Measurements from ENCODE around the gene C14orf132. TPM values are rescaled to one million over a fixed set of nuclear protein-coding genes. Genes with fewer than 3 reads are reported as not detected.

The C14orf132 gene
- total RNA-seq, 1 experiment from 2014 or later, result 1.3 TPM

DNA sequence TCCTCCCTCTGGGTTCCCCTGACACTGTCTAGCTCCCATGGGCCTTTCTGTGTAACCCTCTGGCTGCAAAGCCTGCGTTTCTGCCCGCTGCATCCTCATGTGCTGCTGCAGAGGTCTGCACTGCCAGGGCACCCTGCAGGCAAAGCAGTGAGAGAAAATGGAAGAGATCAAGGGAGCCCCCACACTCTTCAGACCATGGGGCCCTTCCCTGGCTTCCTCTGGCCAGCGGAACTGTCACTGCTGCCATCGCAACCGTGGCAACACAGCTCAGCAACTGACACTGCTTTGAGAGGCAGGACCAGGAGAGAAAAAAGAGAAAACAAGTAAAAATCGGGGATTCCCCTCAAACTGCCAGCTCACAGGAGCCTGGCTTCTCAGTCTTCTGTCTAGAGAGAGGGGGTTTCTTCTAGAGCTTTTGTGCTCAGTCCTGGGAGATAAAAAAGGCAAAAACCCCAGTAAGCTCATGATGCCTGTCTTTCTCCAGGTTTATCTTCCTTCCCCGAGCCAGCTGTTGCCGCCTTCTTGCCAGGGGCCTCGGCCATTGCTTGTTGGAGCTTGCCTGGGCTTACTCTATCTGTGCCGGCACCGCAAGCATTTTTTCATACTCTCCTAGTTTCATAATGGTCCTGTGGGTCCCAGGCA, 38.9 kb downstream of the C14orf132 start:
- Mint-ChIP-seq H3K27me3 (ENCODE audit: unreplicated experiment) (peaks cover 20% of the 10 kb centered on the region), H3K27ac (ENCODE audit: unreplicated experiment) (no peak overlapping the region), H3K4me1 (ENCODE audit: low read depth, unreplicated experiment) (peaks cover 2% of the 10 kb centered on the region), H3K36me3 (ENCODE audit: insufficient read depth, unreplicated experiment) (no peaks in the 10 kb centered on the region), H3K9me3 (ENCODE audit: low read depth, unreplicated experiment) (no peaks in the 10 kb centered on the region), H3K4me3 (ENCODE audit: low read depth, unreplicated experiment) (no peak overlapping the region)
- intact Hi-C loops (cut with micrococcal nuclease; ENCODE audit: unreplicated experiment), result no loop called here
- CTCF ChIA-PET, result no interaction called here
- no TSS peak for BruUV-seq (replicated peaks)
- no peak for DNase-seq
- TF ChIP-seq, protein P1, sequence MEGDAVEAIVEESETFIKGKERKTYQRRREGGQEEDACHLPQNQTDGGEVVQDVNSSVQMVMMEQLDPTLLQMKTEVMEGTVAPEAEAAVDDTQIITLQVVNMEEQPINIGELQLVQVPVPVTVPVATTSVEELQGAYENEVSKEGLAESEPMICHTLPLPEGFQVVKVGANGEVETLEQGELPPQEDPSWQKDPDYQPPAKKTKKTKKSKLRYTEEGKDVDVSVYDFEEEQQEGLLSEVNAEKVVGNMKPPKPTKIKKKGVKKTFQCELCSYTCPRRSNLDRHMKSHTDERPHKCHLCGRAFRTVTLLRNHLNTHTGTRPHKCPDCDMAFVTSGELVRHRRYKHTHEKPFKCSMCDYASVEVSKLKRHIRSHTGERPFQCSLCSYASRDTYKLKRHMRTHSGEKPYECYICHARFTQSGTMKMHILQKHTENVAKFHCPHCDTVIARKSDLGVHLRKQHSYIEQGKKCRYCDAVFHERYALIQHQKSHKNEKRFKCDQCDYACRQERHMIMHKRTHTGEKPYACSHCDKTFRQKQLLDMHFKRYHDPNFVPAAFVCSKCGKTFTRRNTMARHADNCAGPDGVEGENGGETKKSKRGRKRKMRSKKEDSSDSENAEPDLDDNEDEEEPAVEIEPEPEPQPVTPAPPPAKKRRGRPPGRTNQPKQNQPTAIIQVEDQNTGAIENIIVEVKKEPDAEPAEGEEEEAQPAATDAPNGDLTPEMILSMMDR (IDR thresholded peaks at IDR 0.05; ENCODE audit: unreplicated experiment), result no peak

DNA sequence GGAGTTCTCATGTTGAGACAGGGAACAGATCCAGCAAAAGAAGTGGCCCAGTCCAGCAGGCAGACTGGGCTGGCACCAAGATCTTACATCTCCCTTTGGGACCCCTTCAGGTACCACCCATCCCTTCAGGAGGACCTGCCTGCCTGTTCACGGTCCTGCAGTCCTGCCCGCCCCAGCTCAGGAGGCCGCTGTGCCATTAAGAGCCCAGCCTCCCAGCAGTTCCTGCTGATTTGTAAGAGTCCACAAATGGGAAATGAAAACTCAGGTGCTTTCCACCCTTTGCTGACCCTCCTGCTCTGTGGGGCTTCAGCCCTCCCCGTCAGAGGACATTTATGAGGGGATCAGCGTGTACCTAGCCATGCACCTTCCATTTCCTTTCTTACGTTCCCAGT, 39.5 kb downstream of the C14orf132 start:
- no TSS peak for BruUV-seq (replicated peaks)
- Mint-ChIP-seq H3K27ac (ENCODE audit: unreplicated experiment) (no peak overlapping the region), H3K27me3 (ENCODE audit: unreplicated experiment) (peaks cover 20% of the 10 kb centered on the region), H3K36me3 (ENCODE audit: insufficient read depth, unreplicated experiment) (no peaks in the 10 kb centered on the region), H3K4me3 (ENCODE audit: low read depth, unreplicated experiment) (no peak overlapping the region), H3K4me1 (ENCODE audit: low read depth, unreplicated experiment) (peaks cover 8% of the 10 kb centered on the region), H3K9me3 (ENCODE audit: low read depth, unreplicated experiment) (no peaks in the 10 kb centered on the region)
- CTCF ChIA-PET, result no interaction called here
- DNase-seq, result no peak
- intact Hi-C loops (cut with micrococcal nuclease; ENCODE audit: unreplicated experiment), result no loop called here
- TF ChIP-seq, protein P1 (IDR thresholded peaks at IDR 0.05; ENCODE audit: unreplicated experiment), result no peak

DNA sequence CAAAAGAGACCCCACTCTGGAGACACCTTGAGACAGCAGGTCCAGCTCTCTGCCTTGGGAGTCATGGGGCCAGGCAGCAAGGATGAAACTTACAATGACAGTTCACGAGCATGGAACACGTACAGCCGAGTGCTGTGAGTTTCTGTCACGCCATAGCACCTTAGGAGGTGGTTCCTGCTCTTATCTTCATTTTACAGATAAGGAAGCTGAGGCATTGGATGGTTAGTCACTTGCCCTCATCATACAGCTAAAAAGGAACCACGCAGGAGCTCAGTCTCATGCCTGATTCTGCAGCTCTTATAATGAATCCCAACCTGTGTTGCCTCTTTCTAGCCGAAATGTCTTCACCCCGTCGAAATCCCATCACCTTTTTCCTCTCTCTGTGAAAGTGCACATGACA, 39.9 kb downstream of the C14orf132 start:
- BruUV-seq (replicated peaks), result no TSS peak
- no peak overlapping the region for H3K4me3 Mint-ChIP-seq (ENCODE audit: low read depth, unreplicated experiment)
- H3K4me1 Mint-ChIP-seq (ENCODE audit: low read depth, unreplicated experiment), result peaks cover 12% of the 10 kb centered on the region
- intact Hi-C loops (cut with micrococcal nuclease; ENCODE audit: unreplicated experiment), result no loop called here
- CTCF ChIA-PET, result no interaction called here
- H3K27me3 Mint-ChIP-seq (ENCODE audit: unreplicated experiment), result peaks cover 20% of the 10 kb centered on the region
- DNase-seq, result no peak
- TF ChIP-seq, protein P1 (IDR thresholded peaks at IDR 0.05; ENCODE audit: unreplicated experiment), result no peak
- H3K9me3 Mint-ChIP-seq (ENCODE audit: low read depth, unreplicated experiment), result no peaks in the 10 kb centered on the region
- H3K36me3 Mint-ChIP-seq (ENCODE audit: insufficient read depth, unreplicated experiment), result no peaks in the 10 kb centered on the region
- no peak overlapping the region for H3K27ac Mint-ChIP-seq (ENCODE audit: unreplicated experiment)

DNA sequence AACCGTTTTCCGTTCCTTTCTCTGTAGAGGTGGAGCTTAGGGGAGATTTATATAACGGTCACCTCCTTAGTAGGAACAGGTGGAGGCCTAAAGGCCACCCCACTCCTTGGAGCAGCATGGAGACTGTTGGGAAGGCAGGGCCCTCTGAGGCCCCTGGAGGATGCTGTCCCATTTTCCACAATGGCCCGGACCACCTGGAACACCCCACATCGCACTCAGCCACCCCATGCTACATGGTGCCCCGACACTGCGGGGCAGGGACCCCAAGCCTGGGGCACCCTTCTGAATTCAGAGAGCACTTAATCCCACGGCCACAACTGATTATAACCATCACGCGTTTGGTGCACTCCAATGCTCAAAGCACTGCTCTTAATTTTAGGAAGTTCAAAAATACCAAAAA, 41.4 kb downstream of the C14orf132 start:
- CTCF ChIA-PET, result no interaction called here
- Mint-ChIP-seq H3K27ac (ENCODE audit: unreplicated experiment) (no peak overlapping the region), H3K4me3 (ENCODE audit: low read depth, unreplicated experiment) (no peak overlapping the region), H3K27me3 (ENCODE audit: unreplicated experiment) (peaks cover 20% of the 10 kb centered on the region), H3K9me3 (ENCODE audit: low read depth, unreplicated experiment) (no peaks in the 10 kb centered on the region), H3K4me1 (ENCODE audit: low read depth, unreplicated experiment) (peaks cover 21% of the 10 kb centered on the region), H3K36me3 (ENCODE audit: insufficient read depth, unreplicated experiment) (no peaks in the 10 kb centered on the region)
- intact Hi-C loops (cut with micrococcal nuclease; ENCODE audit: unreplicated experiment), result no loop called here
- TF ChIP-seq, protein P1 (IDR thresholded peaks at IDR 0.05; ENCODE audit: unreplicated experiment), result no peak
- no peak for DNase-seq
- BruUV-seq (replicated peaks), result no TSS peak
